GM12878 (cell line): Measurements from ENCODE around the gene ASPG. TPM values are rescaled to one million over a fixed set of nuclear protein-coding genes. Genes with fewer than 3 reads are reported as not detected.

Source experiments
- ATAC-seq: fragments of 200-7000 bp; cut with Tn5 transposase; 3 replicates; pipeline ENCODE4 v1.9.1; 2020; ENCODE audit warnings: mild to moderate bottlenecking, moderate library complexity
- BruUV-seq: library from RNA; stranded (reverse); fragments of 400-500 nt; replicated peaks from 2 replicates; lab custom pipeline; 2021; lab: Mats Ljungman, UMichigan
- CTCF ChIA-PET: fragments of 300-600 bp; sonication (Branson Sonifier 250); formaldehyde crosslinking; extraction: SDS; loops from one replicate; lab custom pipeline; 2021; ENCODE audit warnings: inconsistent platforms; lab: Yijun Ruan, JAX
- POLR2A ChIA-PET: fragments of 350-600 bp; formaldehyde crosslinking; extraction: SDS; loops from one replicate; lab custom pipeline; 2021; ENCODE audit warnings: inconsistent platforms; lab: Charles Lee
- RAD21 ChIA-PET: fragments of 300-600 bp; sonication (Branson Sonifier 250); formaldehyde crosslinking; loops from one replicate; lab custom pipeline; 2023; ENCODE audit warnings: antibody characterized with exemption; ENCODE audit not compliant: unreplicated experiment; lab: Charles Lee
- SMC1A ChIA-PET: fragments of 300-600 bp; sonication (Branson Sonifier 250); formaldehyde crosslinking; loops from one replicate; lab custom pipeline; 2023; ENCODE audit not compliant: unreplicated experiment, uncharacterized antibody; lab: Charles Lee
- DNase-seq: peaks from one replicate; pipeline ENCODE4 v3.0.0-alpha.2; 2011; ENCODE audit warnings: low read depth, low spot score
- FAIRE-seq: peaks from 3 replicates; lab custom pipeline; 2011; peaks lifted over from hg19 to GRCh38; lab: Jason Lieb, UNC
- H2AFZ ChIP-seq: 2 replicates; pipeline ENCODE4 v1.6.0; 2011; ENCODE audit warnings: low read depth, low read length, control low read depth; ENCODE audit not compliant: control insufficient read depth
- H3K27ac ChIP-seq: 2 replicates; pipeline ENCODE4 v1.5.1; 2011; ENCODE audit warnings: control low read depth; ENCODE audit not compliant: control insufficient read depth, insufficient read depth
- H3K27me3 ChIP-seq, 2 experiments: replicated peaks in 1 of 2; 2 replicates each; pipeline versions ENCODE4 v1.6.0 to v1.6.1; 2011; ENCODE audit warnings: low read length in 1 of 2; ENCODE audit not compliant: control insufficient read depth in 2 of 2, insufficient read depth in 2 of 2
- H3K36me3 ChIP-seq, 2 experiments: 2 replicates each; pipeline ENCODE4 v1.5.1; 2011; ENCODE audit warnings: low read length in 1 of 2; ENCODE audit not compliant: control insufficient read depth in 2 of 2, insufficient read depth in 2 of 2
- H3K4me1 ChIP-seq: 2 replicates; pipeline ENCODE4 v1.6.1; 2011; ENCODE audit warnings: mild to moderate bottlenecking, low read length, moderate library complexity, mixed read lengths; ENCODE audit not compliant: control insufficient read depth, insufficient read depth
- H3K4me2 ChIP-seq: 2 replicates; pipeline ENCODE4 v1.6.0; 2011; ENCODE audit warnings: control low read depth; ENCODE audit not compliant: control insufficient read depth, insufficient read depth
- H3K4me3 ChIP-seq: fragments of 200-600 bp; sonication (generic); 2 replicates; pipeline ENCODE4 v1.5.1; 2016
- H3K79me2 ChIP-seq: 2 replicates; pipeline ENCODE4 v1.6.0; 2011; ENCODE audit warnings: low read length; ENCODE audit not compliant: control insufficient read depth, insufficient read depth
- H3K9ac ChIP-seq: 2 replicates; pipeline ENCODE4 v1.8.0; 2011; ENCODE audit warnings: low read length, control low read depth, mixed read lengths; ENCODE audit not compliant: control insufficient read depth, insufficient read depth
- H3K9me3 ChIP-seq: replicated peaks from 3 replicates; pipeline ENCODE4 v1.5.1; 2011; ENCODE audit warnings: mild to moderate bottlenecking, low read length; ENCODE audit not compliant: control insufficient read depth, insufficient read depth
- H4K20me1 ChIP-seq: 2 replicates; pipeline ENCODE4 v1.6.0; 2011; ENCODE audit not compliant: control insufficient read depth, insufficient read depth
- BCL11A ChIP-seq: IDR thresholded peaks from 2 replicates; pipeline ENCODE4 v1.6.1; 2011; ENCODE audit warnings: low read depth, low read length
- FOXK2 ChIP-seq: fragments of 450-650 bp; IDR thresholded peaks from 2 replicates; pipeline ENCODE4 v1.6.1; 2017; ENCODE audit warnings: mild to moderate bottlenecking, moderate library complexity
- KLF5 ChIP-seq: fragments of 450-650 bp; IDR thresholded peaks from 2 replicates; pipeline ENCODE4 v1.6.1; 2014; ENCODE audit warnings: mild to moderate bottlenecking; ENCODE audit not compliant: partially characterized antibody
- MEF2B ChIP-seq: fragments of 450-650 bp; IDR thresholded peaks from 2 replicates; pipeline ENCODE4 v1.6.1; 2018; ENCODE audit warnings: mild to moderate bottlenecking, moderate library complexity; ENCODE audit not compliant: partially characterized antibody, poor library complexity, severe bottlenecking
- PAX8 ChIP-seq: fragments of 450-650 bp; IDR thresholded peaks from 2 replicates; pipeline ENCODE4 v1.6.1; 2017; ENCODE audit warnings: mild to moderate bottlenecking, moderate library complexity
- RAD21 ChIP-seq: IDR thresholded peaks from 2 replicates; pipeline ENCODE4 v1.6.1; 2011; ENCODE audit warnings: mild to moderate bottlenecking, low read depth, low read length, moderate library complexity; ENCODE audit not compliant: insufficient read depth
- TCF3 ChIP-seq: IDR thresholded peaks from 2 replicates; pipeline ENCODE4 v1.6.1; 2012; ENCODE audit warnings: low read depth, mild to moderate bottlenecking, low read length, borderline replicate concordance; ENCODE audit not compliant: insufficient read depth
- ZNF24 ChIP-seq: fragments of 450-650 bp; IDR thresholded peaks from 2 replicates; pipeline ENCODE4 v1.6.1; 2017; ENCODE audit warnings: antibody characterized with exemption, mild to moderate bottlenecking
- WGBS: methylation state at CpG from one replicate; pipeline ENCODE4 v1.1.6; 2016; ENCODE audit warnings: low lambda C conversion rate; ENCODE audit not compliant: insufficient replicate concordance, insufficient coverage; ENCODE audit errors: missing lambda C conversion rate; 5-methylcytosine and 5-hydroxymethylcytosine counted together
- in situ Hi-C: fragments of 300-500 bp; cut with MboI; formaldehyde crosslinking; loops from 9 replicates; pipeline ENCODE4 v1.14.3; 2018; ENCODE audit warnings: mixed read lengths
- intact Hi-C: fragments of 100-400 bp; cut with micrococcal nuclease; formaldehyde crosslinking; loops from one replicate; pipeline ENCODE4 v1.14.2; 2022; ENCODE audit not compliant: unreplicated experiment
- polyA plus RNA-seq, 11 experiments: library from polyadenylated mRNA; depleted of rRNA in 4 of 11; unstranded in 6 of 11; stranded (reverse) in 5 of 11; fragments of >200 nt; fragmentation: Nextera tagmentation in 4 of 11; fragmentation: Illumina TruSeq in 1 of 11; extraction: Ambion mirVana in 4 of 11; extraction: Trizol in 1 of 11; gene quantifications; 1 replicate in 1 of 11; 2 replicates in 10 of 11; pipeline versions ENCODE4 v1.2.1 to v1.2.3, GENCODE V29; 2011 to 2016; ENCODE audit warnings: inconsistent platforms in 2 of 11, missing spikeins in 2 of 11, low read depth in 1 of 11
- total RNA-seq, 4 experiments: library from RNA; depleted of rRNA in 3 of 4; stranded (reverse); fragments of >200 nt in 3 of 4; fragmentation: Illumina TruSeq in 1 of 4; extraction: Trizol in 1 of 4; gene quantifications; 2 replicates each; pipeline versions ENCODE4 v1.2.1 to v1.2.3, GENCODE V29; 2013 to 2021
- TF ChIP-seq, protein P1 (sequence below): IDR thresholded peaks from 2 replicates; pipeline ENCODE4 v1.6.1; 2012; ENCODE audit warnings: mild to moderate bottlenecking, low read depth, low read length

Gene ASPG
- total and polyA plus RNA-seq, 10 of the 15 experiments (the other 5 are each of a cell fraction or from before 2014, with no cell fraction given): not detected

DNA sequence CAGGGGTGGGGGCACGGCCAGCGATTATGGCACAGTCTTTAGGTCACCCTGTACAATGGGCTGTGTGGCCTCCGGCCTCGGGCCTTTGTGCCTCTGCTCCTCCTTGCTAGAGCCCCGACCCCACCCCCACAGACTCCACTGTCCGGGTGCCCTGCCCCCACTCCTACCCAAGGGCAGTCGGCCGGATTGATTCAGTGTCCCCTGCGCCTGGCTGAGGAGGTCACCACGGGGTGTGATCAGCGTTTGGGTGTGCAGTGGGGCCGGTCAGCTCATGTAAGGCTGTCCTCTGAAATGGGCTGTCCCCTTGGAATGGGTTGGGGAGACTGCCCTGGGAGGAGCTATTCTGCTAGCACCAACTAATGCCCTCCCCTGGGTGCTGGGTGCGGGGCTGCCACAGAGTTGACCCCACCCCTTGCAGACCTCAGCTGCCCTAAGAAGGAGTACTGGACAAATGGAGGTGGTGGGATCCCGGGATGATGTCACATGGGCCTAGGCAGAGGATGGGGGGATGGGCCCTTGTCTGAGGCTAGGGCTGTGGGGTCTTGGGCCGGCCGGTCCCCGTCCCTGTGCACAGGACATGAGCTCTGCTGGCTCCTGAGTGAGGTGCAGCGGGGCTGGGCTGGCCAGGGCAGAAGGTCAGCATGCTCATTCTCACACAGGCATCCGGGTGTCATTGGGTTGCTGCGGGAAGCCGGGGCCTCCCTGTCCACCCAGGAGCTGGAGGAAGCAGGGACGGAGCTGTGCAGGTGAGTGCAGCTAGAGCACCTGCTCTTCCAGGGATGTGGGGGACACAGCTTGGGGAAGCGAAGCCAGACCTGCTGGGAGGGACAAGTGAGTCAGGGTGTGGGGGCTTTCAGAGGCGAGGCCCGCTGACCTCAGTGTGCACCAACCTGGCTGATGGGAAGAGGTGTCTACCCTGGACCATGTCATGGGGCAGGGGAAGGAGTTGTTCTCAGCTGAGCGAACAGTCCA lies 23.4 kb downstream of the ASPG start:
- no peak overlapping the region for H3K27ac ChIP-seq
- SMC1A ChIA-PET: no interaction called here
- TF ChIP-seq FOXK2 (no peak), ZNF24 (no peak), TCF3 (no peak), PAX8 (no peak), KLF5 (no peak), RAD21 (no peak), BCL11A (no peak), MEF2B (no peak)
- TF ChIP-seq, protein P1, sequence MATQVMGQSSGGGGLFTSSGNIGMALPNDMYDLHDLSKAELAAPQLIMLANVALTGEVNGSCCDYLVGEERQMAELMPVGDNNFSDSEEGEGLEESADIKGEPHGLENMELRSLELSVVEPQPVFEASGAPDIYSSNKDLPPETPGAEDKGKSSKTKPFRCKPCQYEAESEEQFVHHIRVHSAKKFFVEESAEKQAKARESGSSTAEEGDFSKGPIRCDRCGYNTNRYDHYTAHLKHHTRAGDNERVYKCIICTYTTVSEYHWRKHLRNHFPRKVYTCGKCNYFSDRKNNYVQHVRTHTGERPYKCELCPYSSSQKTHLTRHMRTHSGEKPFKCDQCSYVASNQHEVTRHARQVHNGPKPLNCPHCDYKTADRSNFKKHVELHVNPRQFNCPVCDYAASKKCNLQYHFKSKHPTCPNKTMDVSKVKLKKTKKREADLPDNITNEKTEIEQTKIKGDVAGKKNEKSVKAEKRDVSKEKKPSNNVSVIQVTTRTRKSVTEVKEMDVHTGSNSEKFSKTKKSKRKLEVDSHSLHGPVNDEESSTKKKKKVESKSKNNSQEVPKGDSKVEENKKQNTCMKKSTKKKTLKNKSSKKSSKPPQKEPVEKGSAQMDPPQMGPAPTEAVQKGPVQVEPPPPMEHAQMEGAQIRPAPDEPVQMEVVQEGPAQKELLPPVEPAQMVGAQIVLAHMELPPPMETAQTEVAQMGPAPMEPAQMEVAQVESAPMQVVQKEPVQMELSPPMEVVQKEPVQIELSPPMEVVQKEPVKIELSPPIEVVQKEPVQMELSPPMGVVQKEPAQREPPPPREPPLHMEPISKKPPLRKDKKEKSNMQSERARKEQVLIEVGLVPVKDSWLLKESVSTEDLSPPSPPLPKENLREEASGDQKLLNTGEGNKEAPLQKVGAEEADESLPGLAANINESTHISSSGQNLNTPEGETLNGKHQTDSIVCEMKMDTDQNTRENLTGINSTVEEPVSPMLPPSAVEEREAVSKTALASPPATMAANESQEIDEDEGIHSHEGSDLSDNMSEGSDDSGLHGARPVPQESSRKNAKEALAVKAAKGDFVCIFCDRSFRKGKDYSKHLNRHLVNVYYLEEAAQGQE: no peak
- TF ChIP-seq, all 136 proteins: peak for 0
- Histone ChIP-seq H3K36me3 (no peaks in the 10 kb centered on the region), H2AFZ (no peak overlapping the region), H3K9ac (no peak overlapping the region), H4K20me1 (no peaks in the 10 kb centered on the region), H3K27me3 (no peaks in the 10 kb centered on the region), H3K4me3 (no peak overlapping the region), H3K79me2 (no peaks in the 10 kb centered on the region), H3K9me3 (no peaks in the 10 kb centered on the region), H3K4me1 (no peaks in the 10 kb centered on the region), H3K4me2 (no peak overlapping the region)
- BruUV-seq: no TSS peak
- ATAC-seq (no peak), DNase-seq (no peak), FAIRE-seq (no peak)
- intact Hi-C loops: no loop called here
- in situ Hi-C loops: no loop called here
- ChIA-PET RAD21 (interaction anchor here (0.5 kb wide), 1 partner anchor 31 kb away, joined by 3 read pairs; no protein-coding TSS in a partner anchor), POLR2A (no interaction called here), CTCF (no interaction called here)
- WGBS: 30% methylated on average over 26 of the region's 26 CpGs
